Fibroblast of lung (primary cell): ENCODE data around the gene TNS3.

Experiments
- EZH2 ChIP-seq: IDR thresholded peaks from 2 replicates; pipeline ENCODE4 v1.5.1; 2012; ENCODE audit warnings: low read length, control low read depth, mild to moderate bottlenecking; ENCODE audit errors: missing control alignments
- TF ChIP-seq, protein P1 (sequence below), 2 donors: IDR thresholded peaks in 1 of 2; conservative IDR thresholded peaks in 1 of 2; 1 replicate in 1 of 2; 2 replicates in 1 of 2; pipeline ENCODE4 v1.5.1; 2011 to 2012; ENCODE audit warnings: low read length in 2 of 2, control low read depth in 1 of 2, inconsistent platforms in 1 of 2, low read depth in 1 of 2, mild to moderate bottlenecking in 1 of 2

DNA sequence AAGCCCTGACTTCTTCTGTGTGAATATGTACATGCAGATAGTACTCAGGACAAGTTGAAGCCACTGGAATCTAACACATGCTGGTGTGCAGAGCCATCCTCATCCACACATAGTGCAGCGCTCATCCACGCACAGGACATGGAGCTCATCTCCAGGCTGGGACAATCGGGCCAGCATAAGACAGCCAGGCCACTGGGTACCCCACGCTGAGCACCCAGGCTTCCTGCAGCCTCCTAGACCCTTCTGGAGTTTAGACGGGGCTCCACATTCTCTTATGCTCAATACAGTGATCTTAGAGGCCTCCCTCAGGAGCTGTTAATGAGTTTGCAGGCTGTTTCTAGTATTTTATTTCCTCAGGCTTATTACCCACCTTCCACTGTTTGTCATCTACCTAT is 238.9 kb downstream of the TNS3 start:
- TF ChIP-seq, protein P1, sequence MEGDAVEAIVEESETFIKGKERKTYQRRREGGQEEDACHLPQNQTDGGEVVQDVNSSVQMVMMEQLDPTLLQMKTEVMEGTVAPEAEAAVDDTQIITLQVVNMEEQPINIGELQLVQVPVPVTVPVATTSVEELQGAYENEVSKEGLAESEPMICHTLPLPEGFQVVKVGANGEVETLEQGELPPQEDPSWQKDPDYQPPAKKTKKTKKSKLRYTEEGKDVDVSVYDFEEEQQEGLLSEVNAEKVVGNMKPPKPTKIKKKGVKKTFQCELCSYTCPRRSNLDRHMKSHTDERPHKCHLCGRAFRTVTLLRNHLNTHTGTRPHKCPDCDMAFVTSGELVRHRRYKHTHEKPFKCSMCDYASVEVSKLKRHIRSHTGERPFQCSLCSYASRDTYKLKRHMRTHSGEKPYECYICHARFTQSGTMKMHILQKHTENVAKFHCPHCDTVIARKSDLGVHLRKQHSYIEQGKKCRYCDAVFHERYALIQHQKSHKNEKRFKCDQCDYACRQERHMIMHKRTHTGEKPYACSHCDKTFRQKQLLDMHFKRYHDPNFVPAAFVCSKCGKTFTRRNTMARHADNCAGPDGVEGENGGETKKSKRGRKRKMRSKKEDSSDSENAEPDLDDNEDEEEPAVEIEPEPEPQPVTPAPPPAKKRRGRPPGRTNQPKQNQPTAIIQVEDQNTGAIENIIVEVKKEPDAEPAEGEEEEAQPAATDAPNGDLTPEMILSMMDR (conservative IDR thresholded peaks at IDR 0.05 in 1 of 2, IDR thresholded peaks at IDR 0.05 in 1 of 2; ENCODE audit: low read depth in 1 of 2, low read length in 2 of 2) = no peak
- TF ChIP-seq EZH2 = no peak
